Esophagus mucosa (tissue), 1 donor: ENCODE data around the gene RRM2. TPM values are rescaled to one million over a fixed set of nuclear protein-coding genes. Genes with fewer than 3 reads are reported as not detected.
A peak's percentile ranks its signal among the peaks of the same experiment; 100 is the strongest.

Experiments used
- ATAC-seq: fragments of 200-7000 bp; cut with Tn5 transposase; one replicate; pipeline ENCODE4 v1.9.1; 2020
- total RNA-seq: library from RNA; stranded (reverse); gene quantifications from one replicate; pipeline ENCODE4 v1.2.4, GENCODE V29; 2023
- donor health status: DM: yes; HTN: yes; CAD: no.

Gene RRM2
- 66.4 TPM for total RNA-seq

DNA sequence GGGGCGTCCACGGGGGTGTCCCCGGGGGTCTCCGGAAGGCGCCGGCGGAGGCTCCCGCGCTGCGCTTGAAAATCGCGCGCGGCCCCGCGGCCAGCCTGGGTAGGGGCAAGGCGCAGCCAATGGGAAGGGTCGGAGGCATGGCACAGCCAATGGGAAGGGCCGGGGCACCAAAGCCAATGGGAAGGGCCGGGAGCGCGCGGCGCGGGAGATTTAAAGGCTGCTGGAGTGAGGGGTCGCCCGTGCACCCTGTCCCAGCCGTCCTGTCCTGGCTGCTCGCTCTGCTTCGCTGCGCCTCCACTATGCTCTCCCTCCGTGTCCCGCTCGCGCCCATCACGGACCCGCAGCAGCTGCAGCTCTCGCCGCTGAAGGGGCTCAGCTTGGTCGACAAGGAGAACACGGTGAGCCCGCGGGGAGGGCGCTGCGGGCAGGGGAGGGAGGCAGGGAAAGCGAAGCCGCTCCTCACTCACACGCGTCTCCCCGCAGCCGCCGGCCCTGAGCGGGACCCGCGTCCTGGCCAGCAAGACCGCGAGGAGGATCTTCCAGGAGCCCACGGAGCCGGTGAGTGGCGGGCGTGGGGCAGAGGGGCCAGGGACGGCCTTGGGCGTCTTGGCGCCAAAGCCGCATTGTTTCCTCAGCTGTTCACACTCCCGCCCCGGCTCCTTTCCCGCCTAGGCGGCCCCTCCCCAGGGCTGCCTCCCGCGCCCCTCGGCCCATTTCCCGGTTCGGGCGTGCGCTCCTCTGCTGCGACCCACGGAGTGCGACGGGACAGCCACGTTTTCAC is at the start of gene RRM2:
RRM2 (plus strand) TSS at position 240 of the 781 bp plus-strand sequence; CDS start at position 300, 60 bp downstream.
- peak; percentile 86 for ATAC-seq

DNA sequence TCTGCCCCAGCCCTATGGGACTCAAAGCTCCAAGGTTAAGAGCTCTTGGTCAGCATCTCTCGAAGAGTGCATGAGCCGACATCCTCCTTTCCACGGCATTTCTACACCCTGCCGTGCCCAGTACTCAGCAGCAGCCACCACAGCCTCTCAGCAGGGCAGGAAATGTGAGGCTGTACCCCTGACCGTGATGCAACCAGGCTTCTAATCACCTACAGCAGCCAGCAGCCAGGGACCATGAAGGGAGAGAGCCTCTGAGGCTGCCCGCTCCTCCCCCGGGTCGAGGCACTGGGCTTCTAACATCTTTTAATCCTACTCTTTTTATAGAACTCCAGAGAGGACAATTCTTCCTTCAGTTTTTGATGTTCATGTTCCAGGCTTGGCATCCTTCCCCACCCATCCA is 48.8 kb upstream of the RRM2 start:
- no peak for ATAC-seq

DNA sequence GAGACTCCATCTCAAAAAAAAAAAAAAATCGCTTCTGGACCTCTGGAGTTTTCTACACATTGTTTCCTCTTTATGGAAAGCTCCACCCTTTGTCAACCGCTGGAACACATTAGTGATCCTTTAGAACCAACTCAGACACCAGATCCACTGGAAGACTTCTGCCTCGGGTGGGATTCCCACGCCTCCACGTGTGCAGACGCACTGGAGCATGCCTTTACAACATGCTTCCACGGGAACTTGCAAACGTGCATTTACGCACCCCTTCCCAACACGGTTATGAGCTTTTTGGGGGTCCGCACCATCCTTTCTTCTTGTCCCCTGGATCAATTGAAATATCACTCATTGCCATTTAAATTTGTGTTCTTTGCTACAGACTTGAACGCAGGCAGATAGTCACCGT is 47.4 kb upstream of the RRM2 start:
- no peak for ATAC-seq

DNA sequence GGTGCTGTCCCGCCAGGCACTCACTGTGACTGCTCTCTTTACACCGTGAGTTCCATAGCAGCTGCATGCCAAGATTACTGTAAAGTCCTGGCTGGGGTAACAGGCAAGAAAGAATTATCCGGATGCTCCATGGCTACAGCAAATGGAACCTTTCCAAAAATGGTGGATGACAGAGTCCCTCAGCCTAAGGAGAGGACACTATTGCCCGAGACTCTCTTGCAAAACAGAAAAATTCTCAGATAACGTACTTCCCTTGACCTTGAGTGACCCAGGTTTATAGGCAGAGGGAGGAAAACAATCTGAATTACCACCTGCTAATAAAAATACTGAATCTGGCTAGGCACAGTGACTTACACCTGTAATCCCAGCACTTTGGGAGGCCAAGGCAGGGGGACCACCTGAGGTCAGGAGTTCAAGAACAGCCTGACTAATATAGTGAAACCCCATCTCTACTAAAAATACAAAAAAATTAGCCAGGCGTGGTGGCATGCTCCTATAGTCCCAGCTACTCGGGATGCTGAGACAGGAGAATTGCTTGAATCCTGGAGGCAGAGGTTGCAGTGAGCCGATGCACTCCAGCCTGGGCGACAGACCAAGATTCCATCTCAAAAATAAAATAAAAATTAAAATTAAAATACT is 46.8 kb upstream of the RRM2 start:
- no peak for ATAC-seq

DNA sequence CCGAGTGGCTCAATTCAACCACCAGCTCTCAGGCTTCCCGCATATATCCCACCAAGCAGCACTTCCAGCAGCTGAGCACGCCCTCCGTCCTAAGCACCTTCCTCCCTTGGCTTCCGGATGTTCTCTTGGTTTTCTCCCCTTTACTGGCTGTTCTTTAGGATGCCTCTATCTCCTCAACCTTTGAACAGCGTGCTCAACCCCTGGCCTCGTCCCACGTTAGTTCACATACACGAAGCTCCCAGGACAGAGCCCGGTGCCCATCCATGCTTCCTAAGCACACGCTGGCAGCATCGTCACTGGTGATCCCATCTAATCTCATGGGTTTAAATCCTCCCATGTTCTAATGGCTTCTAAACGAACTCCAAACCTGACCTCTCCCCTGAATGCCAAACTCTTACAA is 46.0 kb upstream of the RRM2 start:
- no peak for ATAC-seq

DNA sequence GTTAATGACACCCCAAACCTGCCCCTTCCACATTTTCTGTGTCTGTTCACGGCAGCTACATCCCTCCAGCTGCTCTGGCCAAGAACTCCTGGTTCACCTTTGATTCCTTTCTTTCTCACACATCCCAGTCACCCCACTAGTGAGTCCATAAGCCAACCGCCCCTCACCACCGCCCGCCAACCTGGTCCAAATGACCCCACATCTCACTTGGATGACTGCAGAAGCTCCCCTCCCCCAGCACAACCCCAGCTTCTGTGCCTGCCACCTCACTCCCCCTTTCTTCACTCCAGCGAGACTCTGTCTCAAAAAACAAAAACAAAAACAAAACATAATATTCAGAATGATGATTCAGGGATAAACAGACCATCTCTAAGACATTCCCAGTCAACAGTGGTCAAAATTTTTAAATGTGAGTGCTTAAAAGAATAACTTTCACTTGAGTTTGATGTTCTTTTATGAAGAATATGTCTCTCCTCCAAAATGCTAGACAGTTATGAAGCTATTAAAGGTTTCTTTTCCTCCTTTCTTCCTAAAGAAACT is 45.5 kb upstream of the RRM2 start:
- no peak for ATAC-seq

DNA sequence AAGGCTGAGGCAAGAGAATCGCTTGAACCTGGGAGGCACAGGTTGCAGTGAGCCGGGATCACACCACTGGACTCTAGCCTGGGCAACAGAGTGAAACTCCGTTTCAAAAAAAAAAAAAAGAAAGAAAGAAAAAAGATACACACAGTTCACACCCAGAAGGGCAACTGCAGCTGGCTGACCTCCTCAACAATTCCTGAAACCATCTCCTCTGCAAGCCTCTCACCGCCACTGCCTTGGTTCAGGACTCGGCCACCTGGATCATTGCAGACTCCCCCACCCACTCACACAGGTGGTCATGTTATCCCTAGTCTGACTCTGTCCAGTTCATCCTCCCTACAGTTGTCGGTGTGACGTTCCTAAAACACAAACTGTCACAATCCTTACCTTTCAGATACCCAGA is 44.5 kb upstream of the RRM2 start:
- no peak for ATAC-seq

DNA sequence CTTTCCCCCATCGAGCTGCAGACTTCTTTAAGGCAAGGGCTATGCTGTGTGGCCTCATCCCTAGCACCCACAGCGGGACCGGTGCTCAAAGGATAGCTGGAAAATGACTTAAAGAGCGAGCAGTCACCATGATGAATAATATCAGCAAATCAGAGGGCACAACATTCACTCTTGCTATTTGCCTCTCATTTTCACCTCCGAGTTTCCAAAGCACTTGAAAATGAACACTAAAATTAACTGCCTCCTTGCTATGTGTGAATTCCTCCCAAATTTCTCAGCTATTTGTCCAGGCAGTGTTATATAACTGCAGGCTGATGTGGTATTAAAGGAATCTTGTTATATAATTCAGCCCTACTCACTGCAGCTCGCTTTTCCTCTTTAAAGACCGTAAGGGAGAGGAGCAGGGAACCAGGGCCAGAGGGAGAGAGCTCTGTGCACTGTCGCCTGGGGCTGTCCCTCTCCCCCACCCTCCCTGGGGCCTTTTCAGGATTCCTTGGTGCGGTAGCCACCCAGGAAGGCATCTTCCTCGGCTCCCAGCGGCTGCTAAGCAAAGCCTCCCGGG is 43.8 kb upstream of the RRM2 start:
- ATAC-seq: no peak

DNA sequence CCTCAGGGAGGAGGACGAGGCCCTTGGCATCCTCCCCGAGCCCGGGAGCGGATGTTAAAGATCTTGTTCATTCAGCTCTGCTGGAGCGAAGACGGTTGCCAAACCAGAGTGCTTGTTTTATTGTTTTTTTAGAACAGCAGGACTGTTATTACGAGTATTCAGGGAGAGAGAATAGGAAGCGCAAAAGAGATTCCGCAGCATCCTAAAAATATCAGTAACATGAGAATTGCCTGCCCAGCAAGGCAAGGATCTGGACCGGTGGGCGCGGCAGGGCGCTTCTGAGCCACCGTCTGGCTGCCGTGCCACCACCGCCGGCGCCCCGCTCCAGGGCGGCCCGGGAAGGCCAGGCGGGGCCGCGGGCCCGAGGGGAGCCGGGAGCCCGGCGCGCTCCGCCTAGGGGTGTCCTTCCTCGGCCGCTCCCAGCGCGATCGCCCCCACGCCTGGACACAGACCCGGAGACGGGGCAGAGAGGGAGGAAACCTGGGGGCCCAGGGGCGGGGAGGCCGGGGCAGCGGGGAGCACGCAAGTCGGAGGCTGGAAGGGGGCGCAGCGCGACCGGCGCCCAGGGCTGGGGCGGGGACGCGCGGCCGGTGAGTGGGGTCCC is 43.2 kb upstream of the RRM2 start:
- peak; percentile 54 for ATAC-seq

DNA sequence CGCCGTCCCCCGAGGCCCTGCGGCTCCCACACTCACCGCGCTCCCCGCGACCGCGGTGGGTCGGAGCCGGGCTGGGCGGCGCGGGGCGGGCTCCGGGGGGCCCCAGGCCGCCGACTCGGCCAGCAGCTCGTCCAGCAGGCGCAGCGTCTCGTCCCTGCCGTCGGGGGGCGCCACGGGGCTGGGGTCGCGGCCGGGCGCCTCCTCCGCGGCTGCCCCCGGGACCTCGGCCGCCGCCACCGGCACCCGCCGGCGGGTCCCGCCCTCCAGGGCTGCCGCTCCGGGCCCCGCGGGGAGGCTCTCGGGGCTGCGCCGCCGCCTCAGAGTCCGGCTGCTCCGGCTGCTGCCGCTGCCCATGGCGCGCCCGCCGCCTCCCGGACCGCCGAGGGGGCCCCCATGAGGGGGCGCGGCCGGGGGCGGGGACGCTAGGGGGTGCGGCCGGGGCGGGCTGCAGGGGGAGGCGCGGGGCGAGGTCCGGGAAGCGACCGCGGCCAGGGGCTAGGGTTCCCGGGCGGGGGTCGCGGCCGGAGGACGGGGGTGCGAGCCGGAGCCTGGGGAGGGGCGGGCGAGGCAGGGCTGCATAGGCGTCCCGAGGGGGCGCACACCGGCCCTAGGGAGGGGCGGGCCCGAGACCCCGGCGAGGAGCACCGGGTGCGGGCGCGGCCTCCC is 42.5 kb upstream of the RRM2 start, which contains the start of gene CYS1:
CYS1 (minus strand) TSS at position 542 of the 666 bp plus-strand sequence; CDS start at position 354, 188 bp downstream.
- peak; percentile 40 for ATAC-seq

DNA sequence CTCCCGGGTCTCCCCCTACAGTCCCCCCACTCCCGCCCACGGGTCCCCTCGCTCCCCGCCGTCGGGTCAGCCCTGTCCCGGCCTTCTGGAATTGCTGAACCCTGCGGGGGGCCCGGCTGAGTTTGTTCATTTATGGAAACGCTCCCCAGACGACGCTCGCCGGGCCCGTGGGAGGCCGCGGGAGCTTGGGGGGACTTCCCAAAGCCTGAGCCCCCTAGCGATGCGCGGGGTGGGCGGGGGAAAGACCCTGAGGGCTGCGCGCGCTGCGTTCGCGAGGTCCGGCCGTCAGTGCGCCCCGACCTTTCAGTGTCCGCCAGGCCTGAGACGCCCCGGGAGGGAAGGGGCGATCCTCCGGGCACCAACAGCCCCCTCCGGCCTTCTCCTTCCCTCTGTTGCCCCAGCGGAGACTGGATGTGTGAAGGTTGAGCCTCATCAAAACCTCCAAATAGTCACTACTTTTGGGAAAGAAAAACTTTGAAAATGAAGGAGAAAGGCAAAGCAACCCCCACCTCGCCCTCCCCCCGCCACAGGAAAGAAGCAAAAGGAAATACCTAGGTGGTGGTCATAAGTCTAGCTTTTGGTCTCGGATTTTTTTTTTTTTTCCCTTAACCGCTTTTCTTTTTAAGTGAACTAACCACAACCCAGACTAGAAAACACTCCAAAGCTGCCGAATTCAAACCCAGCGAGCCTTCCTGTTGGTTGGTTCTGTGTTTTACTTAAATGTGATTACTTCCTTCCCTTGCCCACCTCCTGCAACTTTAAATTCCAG is 41.8 kb upstream of the RRM2 start:
- peak; percentile 16 for ATAC-seq

DNA sequence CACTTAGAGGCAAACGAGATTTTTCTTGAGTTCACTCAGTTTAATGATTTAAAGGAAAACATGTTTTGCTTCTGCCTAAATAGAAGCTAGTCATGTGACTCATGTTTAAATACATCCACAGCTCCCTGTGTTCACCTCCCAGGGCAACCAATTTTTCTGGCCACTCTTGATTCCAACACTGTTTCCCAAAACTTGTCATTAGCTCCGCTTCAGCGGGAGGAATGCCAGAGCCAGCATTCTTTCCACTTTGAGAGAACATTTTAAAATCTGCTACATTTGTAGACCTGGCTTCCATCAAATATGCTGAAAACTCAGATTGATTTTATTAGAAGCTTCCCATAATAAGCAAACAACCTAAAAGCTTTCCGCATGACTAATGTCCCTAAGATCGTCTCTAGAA is 39.5 kb upstream of the RRM2 start:
- no peak for ATAC-seq

DNA sequence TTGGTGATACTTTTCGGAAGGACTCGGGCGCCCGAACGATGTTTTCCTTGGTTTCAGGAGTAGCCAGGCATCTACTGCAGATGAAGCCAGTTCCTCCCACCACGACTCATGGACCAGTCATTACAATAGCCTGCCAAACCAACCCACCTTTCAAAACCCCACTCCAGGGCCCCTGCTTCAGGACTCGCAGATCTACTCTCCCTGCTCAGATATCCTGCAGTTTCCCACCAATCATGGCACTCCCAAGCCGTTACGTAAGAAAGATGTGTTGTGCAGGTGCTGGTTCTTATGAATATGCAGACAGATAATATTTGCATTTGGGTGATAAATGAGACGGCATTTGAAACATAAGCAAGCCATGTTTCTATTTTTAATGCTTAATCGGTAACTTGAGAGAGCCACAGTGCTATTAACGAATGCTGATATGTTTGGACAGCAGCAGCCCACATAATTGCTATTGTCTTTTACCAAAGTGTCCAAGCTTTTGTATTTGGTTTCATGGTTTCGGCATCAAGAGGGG is 38.8 kb upstream of the RRM2 start:
- ATAC-seq: no peak

DNA sequence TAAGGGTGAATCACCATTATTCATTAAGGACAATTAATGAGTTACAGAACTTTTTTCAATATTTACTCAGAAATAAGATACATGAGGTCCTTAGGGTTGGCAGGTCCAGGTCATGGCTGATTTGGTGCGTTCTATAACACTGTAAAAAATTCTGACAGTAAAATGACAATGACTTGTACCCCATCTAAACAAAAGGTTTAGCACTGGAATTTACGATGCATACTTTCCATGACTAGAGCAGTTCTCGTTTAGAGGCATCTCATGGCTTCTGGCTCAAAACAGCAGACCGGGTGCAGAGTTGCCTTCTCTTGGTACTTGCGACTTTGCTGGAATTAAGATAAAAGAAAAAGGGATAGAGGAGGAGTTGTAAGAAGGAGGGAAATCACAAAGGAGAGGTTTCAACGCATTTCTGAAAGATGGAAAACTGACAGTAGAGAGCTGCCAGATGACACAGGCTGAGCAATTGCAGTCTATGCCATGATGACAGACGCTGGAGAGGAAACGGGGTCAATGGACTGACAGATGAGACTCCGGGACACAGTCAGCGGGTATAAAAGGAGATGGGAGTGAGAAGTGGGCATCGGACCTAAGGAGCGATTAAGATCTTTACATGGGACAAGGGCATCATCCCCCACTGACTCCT is 38.2 kb upstream of the RRM2 start:
- ATAC-seq: no peak

DNA sequence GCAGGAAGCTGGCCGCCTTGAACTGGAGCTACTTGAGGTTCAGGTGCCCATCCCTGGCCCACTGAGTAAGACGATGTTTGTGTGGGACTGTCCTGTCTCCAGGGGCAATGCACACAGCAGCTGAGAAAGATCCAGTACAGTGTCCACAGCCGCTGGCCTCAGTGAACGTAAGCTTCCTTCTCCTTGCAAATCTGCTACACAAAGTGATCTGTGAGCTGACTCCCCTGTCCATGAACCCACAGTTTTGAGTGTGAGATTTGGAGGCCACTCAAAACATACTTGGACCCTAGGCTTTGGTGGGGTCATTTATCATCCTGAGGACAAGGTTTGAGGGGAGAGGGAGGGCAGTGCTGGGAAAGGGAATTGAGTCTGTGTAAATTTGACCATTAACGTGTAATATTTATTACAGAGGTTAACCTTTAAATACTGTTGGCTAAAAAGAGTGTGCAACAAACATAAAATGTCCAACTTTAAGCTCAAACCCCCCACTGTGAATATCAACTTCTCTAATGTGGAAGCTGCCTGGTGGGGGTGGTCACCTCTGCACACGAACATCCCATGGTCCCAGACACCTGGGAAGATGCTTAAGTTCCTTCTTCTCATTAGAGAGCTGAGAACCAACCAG is 37.4 kb upstream of the RRM2 start:
- no peak for ATAC-seq

DNA sequence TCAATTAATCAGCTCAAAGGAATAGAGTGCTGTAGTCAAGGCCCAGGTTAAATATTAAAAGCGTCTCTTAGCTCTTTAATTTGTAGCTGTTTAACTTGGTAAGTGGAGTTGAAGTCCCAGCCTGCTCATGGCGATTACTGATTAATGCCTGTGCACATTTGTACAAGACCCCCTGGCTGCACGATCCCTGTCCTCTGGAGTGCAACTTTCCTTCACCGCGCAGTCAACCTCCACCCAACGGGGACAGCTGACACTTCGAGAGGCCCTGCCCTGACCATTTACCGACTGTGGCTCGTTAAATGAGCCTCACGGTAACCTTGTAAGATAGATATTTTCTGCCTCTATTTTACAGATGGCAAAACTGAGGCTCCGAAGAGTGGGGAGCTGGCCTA is 36.9 kb upstream of the RRM2 start:
- no peak for ATAC-seq

DNA sequence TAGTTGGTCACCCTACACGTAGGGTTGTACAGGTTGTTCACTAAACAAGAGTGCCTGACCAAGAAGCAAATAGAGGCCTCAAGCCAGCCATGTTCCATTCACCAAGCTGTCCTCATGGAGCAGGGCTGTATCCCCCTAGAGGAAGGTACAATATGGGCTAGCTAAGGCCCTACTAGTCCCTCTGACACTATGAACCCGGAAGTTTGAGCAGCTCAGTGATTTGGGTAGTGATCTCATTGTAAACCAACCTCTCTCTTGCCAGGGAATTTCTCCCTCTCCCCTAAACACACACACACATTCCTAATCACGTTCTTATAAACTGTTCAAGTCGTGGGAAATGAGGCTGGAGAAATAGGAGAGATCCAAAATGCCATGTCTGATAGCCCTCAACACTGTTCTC is 35.6 kb upstream of the RRM2 start:
- ATAC-seq: no peak

DNA sequence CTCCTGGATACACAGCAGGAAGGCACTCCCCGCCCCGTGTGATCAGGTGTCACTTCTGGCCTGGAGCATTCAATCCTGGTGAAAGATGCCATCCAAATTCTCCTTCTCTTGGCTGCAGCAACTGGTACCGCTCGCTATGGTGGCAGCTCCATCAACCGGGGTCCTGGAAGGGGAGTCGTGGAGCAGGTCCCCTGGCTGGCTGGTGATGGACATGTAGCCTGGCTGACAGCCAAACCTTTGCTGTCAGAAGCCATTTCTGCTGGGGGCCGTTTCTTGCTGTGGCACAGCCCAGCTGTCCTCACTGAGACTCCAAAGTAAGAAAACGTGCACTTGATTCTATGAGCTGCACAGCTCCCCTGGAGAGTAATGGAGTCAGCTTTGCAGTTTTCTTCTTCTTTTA is 35.2 kb upstream of the RRM2 start:
- no peak for ATAC-seq

DNA sequence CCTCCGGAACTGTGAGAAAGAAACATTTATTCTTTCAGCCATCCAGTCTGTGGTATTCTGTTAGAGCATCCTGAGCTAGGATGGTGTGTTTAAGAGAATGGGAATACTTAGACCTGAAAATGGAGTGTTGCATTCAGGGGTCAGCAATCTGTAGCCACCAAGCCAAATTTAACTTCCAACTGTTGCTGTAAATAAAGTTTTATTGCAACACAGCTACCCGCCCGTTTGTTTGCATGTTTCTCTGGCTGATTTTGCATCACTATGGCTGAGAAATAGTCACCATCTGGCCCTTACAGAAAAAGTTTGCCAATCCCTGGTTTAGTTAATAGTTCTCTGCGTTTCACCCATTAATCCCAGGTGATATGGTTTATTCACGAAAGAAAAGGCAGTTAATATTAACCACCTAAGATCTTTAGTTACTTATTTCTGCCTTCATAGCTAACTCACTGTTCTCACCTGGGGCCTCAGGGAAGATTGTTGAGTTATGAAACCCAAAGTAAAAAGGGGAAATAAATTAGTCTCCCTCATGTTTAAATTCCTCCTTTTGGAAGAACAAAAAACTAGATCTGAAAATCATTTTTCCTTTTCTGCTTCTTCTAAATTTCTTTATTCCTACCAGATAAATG is 32.9 kb upstream of the RRM2 start:
- ATAC-seq: no peak
